ENCODE results near the gene UNC93A.
"Not testable (repeated sequence)": the region's sequence is repeated elsewhere in the genome, so short reads cannot be mapped to it uniquely, and the experiment has no call there.

UNC93A gene

GRCh38 chr6:167290786-167291622, at the start of gene UNC93A:
UNC93A (plus strand) TSS chr6:167291315; CDS start chr6:167291490, 175 bp downstream.
- no peak for DNase-seq

GRCh38 chr6:167241321-167242134, 49.6 kb upstream of the UNC93A start:
- not testable (repeated sequence) for DNase-seq

GRCh38 chr6:167242135-167242506, 49.0 kb upstream of the UNC93A start:
- not testable (repeated sequence) for DNase-seq

- not testable (repeated sequence) for DNase-seq
Measured at GRCh38 chr6:167242511-167243051, 48.5 kb upstream of the UNC93A start.

- DNase-seq: no peak
Measured at GRCh38 chr6:167244064-167244960, 46.8 kb upstream of the UNC93A start.

- no peak for DNase-seq
Measured at GRCh38 chr6:167244991-167245390, 46.1 kb upstream of the UNC93A start.

GRCh38 chr6:167245591-167245990, 45.5 kb upstream of the UNC93A start:
- no peak for DNase-seq

GRCh38 chr6:167247814-167248595, 43.1 kb upstream of the UNC93A start:
- DNase-seq: no peak

GRCh38 chr6:167248878-167249455, 42.1 kb upstream of the UNC93A start:
- DNase-seq: not testable (repeated sequence)

GRCh38 chr6:167252271-167252670, 38.8 kb upstream of the UNC93A start:
- no peak for DNase-seq

GRCh38 chr6:167255918-167256553, 35.1 kb upstream of the UNC93A start:
- DNase-seq: no peak

- no peak for DNase-seq
Measured at GRCh38 chr6:167258646-167259045, 32.5 kb upstream of the UNC93A start.

- not testable (repeated sequence) for DNase-seq
Measured at GRCh38 chr6:167266057-167266829, 24.9 kb upstream of the UNC93A start.

- DNase-seq: no peak
Measured at GRCh38 chr6:167266830-167267555, 24.1 kb upstream of the UNC93A start.

GRCh38 chr6:167267556-167267898, 23.6 kb upstream of the UNC93A start:
- DNase-seq: not testable (repeated sequence)

- no peak for DNase-seq
Measured at GRCh38 chr6:167267921-167268401, 23.2 kb upstream of the UNC93A start.

- DNase-seq: no peak
Measured at GRCh38 chr6:167268683-167269280, 22.3 kb upstream of the UNC93A start.

- DNase-seq: no peak
Measured at GRCh38 chr6:167270499-167271311, 20.4 kb upstream of the UNC93A start.
